Measurements from ENCODE around the gene SCN10A.

GRCh38 chr3:38684546-38684945 lies 131.5 kb downstream of the SCN10A start:
- TF ChIP-seq POLR2A (IDR thresholded peaks at IDR 0.05) = no peak
- TF ChIP-seq CTCF (IDR thresholded peaks at IDR 0.05) = no peak
